Measurements from ENCODE around the gene ESYT1.

The ESYT1 gene

DNA sequence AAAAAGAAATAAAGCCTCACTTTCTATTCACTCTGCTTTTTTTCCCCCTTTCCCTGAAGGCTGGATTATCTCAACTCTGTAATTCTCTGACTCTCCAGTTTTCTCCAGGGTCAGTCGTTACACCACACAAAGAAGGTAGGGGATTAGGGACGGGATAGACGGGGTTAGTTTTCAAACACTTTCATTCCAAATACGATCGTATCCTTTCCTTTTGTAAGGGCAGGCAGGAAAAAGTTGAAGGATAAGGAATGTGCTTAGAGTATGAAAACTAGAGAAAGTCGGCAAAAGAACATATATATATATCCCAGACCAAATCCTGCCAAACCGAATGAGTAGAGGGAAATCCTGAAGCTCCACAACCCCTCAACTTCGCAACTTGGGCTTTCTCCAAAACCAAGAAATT, 581 bp upstream of the ESYT1 start:
- in situ Hi-C loops (cut with MboI; ENCODE audit: low sequenced_read_pairs) = loop anchor here (10.0 kb wide), 1 partner anchor 337 kb away; the partner anchor contains the start of gene SPRYD4

DNA sequence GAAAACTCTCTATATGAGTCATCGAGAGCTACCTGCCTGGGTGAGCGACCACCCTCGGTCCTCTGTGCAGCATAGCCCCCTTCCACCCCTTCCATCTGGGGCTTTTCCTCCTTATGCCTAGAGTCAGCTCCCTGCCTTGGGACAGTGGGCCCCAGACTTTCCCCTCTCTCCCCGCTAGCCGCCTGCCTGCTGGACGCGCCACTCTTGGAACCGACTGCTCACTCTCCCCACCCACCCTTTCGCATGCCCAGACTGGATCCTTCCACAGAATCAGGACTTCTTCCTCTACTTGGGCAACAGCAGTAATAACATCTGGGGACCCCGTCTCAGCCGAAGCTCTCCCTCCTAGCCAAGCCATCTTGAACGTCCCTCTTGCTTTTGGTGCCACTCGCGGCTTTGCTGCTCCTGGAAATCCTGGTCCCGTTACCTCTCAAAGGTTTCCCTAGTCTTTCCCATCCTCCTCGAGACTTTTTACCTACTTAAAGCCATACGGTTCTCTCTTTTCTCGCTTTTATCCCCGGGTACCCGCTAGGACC, 671 bp downstream of the ESYT1 start:
- in situ Hi-C loops (cut with MboI; ENCODE audit: low sequenced_read_pairs) = loop anchor here (10.0 kb wide), 1 partner anchor 336 kb away; the partner anchor contains the start of gene SPRYD4

DNA sequence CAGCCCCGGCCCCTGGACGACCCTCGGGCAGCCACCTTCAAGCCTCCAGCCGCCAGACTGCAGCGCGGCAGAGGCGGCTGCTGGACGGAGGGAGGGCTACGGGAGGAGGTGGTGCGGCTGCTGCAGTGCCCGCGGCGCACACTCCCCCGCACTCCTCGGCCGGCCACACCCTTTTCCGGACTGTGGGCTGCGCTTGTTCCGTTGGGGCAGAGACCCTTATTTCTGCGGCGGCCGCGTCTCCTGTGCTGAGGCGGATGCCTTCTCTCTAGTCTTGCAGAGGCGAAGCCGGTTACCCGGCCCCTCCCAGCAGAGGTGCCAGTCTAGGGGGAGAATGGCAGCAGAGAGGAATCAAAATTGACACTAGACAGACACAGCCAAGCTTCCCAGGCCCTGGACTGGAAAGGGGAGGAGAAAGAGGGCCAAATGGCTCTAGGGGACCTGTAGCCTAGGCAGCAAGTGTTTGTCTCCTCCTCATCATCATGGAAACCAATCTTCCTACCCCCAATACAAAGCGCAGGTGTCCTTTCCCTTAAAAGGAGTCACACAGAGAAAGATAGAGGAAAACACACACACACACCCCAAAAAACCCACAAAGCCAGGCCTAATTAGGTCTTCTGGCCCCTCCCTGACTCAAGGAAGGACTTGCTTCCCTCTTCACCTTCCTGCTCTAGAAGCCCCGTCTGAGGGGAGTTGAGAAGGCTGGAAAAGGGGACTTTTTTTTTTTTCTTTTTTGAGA, 1.3 kb downstream of the ESYT1 start:
- in situ Hi-C loops (cut with MboI; ENCODE audit: low sequenced_read_pairs) = loop anchor here (10.0 kb wide), 1 partner anchor 335 kb away; the partner anchor contains the start of gene SPRYD4

DNA sequence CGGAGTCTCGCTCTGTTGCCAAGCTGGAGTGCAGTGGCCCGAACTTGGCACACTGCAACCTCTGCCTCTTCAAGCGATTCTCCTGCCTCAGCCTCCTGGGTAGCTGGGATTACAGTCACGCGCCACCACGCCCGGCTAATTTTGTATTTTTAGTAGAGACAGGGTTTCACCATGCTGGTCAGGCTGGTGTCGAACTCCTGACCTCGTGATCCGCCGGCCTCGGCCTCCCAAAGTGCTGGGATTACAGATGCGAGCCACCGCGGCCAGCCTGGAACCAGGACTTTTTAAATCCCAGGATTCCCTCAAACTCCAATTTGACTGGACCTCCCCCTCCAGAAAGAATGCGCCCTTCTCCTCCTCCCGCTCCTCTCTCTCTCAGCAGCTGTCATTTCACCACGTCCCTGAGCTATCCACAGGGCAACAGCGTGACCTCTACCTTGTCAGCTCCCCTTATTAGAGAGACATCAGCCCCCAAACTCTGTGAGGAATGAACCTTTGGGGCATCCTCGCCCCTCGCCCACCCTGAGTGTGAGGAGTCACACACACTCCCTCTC, 2.0 kb downstream of the ESYT1 start:
- in situ Hi-C loops (cut with MboI; ENCODE audit: low sequenced_read_pairs) = loop anchor here (5.0 to 10.0 kb wide), 2 partner anchors 37 to 335 kb away; partner anchors contain the start of gene SPRYD4

DNA sequence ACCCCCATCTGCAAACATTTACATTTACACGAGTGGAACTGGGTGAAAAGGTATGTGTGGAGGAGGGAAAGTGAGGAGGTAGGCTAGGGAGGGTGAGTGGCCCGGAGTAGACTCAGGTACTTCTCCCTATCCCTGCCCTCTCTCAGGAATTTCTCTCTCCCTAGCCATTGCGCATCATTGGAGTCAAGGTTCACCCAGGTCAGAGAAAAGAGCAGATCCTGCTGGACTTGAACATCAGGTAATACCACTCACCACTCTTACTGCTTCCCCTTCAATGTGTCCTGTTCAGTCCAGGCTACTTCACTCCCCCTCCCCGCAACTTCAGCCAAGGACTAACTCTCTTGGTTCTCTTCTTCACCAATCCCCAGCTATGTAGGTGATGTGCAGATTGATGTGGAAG, 2.8 kb downstream of the ESYT1 start:
- in situ Hi-C loops (cut with MboI; ENCODE audit: low sequenced_read_pairs) = loop anchor here (5.0 kb wide), 1 partner anchor 36 kb away; no protein-coding TSS in a partner anchor

DNA sequence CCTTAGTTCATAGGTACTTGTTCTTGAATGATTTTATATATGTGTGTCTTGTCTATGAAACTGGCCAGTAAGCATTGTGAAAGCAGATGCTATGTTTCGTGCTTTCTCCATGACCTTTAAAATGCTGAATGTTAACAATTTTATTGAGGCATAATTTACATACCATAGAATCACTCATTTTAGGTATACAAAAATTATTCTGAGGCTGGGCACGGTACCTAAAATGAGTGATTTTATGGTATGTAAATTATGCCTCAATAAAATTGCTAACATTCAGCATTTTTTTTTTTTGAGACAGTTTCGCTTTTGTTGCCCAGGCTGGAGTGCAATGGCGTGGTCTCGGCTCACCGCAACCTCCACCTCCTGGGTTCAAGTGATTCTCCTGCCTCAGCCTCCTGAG, 6.8 kb downstream of the ESYT1 start:
- in situ Hi-C loops (cut with MboI; ENCODE audit: low sequenced_read_pairs) = loop anchor here (5.0 kb wide), 1 partner anchor 32 kb away; no protein-coding TSS in a partner anchor

DNA sequence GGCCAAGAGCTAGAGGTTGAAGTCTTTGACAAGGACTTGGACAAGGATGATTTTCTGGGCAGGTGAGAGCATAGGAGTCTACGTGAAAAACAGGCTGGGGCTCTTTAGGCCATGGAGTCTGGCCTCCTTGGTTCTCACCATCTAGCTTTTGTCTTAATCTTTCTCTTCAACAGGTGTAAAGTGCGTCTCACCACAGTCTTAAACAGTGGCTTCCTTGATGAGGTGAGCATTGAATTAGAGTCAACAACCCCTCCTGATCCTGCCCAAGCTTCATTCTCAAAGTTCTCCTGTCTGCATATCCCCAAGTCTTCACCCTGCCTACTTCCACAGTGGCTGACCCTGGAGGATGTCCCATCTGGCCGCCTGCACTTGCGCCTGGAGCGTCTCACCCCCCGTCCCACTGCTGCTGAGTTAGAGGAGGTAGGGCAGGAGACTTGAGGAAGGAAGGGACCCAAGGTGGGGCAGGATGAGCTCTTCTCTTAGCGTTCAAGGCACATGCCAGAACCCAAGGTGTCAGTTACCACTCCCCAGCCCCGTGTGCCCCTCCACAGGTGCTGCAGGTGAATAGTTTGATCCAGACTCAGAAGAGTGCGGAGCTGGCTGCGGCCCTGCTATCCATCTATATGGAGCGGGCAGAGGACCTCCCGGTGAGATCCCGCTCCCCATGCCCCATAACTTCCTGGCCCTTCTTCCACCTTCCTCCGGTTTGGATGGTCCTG, 9.9 kb downstream of the ESYT1 start:
- in situ Hi-C loops (cut with MboI; ENCODE audit: low sequenced_read_pairs) = no loop called here

DNA sequence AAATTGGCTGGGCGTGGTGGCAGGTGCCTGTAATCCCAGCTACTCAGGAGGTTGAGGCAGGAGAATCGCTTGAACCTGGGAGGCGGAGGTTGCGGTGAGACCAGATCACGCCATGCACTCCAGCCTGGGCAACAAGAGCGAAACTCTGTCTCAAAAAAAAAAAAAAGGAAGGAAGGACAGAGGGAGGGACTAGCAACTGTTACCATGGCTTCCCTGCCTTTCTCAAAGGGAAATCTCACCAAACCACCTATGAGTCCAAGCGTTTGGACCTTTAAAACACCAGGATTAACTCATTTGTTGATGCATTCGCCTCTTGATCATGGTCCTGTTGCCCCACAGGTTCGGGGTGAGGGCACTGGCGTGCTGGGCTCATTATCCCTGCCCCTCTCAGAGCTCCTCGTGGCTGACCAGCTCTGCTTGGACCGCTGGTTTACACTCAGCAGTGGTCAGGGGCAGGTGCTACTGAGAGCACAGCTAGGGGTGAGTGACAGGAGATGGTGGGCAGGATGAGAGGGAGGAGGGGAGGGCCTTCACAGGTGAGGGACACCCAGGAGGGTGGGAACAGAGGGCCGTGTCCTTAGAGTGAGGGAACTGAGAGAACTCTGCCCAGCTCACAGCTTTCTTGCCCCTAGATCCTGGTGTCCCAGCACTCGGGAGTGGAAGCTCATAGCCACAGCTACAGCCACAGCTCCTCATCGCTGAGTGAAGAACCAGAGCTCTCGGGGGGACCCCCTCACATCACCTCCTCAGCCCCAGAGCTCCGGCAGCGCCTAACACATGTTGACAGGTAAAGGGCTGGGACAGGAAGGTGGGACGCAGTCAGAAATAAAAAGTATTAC, 14.1 kb downstream of the ESYT1 start:
- in situ Hi-C loops (cut with MboI; ENCODE audit: low sequenced_read_pairs) = no loop called here

DNA sequence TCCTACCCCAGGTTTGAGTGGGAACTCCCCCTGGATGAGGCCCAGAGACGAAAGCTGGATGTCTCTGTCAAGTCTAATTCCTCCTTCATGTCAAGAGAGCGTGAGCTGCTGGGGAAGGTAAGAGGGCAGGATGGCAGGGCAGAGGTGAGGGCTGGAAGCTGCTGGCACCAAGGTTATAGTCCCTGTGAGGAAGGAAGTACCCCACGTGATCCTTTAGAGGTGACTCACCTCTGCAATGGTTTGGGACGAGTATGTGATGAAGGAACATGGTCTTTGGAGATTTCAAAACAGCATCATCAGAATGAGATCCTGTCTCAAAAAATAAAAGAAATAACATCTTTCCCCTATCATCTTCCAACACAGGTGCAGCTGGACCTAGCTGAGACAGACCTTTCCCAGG, 15.2 kb downstream of the ESYT1 start:
- in situ Hi-C loops (cut with MboI; ENCODE audit: low sequenced_read_pairs) = no loop called here

DNA sequence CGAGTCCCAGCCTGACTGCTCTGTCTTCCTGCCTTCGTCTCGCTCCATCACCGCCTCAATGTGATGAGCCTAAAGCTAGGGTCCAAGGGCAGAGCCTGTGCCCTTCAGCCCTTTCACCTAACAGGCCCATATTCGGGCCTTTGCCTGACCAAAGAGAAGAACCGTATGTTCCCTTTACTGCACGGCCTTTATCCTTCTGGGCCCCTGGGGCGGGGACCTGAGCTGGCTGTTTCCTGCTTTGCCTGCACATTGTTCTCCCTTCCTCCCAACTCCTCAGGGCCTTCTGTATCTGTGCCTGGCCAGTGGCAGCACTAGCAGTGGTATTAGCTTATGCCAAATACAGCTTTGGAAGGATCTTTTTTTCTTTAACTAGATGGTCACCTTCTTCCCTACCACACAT, 15.8 kb downstream of the ESYT1 start:
- in situ Hi-C loops (cut with MboI; ENCODE audit: low sequenced_read_pairs) = no loop called here

DNA sequence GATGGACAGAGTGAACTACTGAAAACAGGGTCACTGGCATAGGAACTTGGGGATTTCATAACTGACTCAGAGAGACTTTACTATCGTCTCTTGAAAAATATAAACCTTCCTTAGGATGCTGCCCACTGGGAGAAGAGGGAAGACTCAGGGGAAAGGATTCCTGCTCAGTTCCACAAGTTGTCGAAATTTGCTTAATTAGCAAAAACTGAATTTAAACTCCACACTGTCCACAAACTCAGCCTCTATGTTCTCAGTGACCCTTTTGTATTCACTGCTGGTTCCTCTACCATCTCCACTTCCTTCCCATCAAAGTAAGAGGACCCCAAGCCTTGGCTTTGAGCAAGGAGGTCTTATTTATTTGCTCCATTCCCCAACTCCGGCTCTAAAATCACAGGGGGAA, 17.1 kb downstream of the ESYT1 start:
- in situ Hi-C loops (cut with MboI; ENCODE audit: low sequenced_read_pairs) = no loop called here

DNA sequence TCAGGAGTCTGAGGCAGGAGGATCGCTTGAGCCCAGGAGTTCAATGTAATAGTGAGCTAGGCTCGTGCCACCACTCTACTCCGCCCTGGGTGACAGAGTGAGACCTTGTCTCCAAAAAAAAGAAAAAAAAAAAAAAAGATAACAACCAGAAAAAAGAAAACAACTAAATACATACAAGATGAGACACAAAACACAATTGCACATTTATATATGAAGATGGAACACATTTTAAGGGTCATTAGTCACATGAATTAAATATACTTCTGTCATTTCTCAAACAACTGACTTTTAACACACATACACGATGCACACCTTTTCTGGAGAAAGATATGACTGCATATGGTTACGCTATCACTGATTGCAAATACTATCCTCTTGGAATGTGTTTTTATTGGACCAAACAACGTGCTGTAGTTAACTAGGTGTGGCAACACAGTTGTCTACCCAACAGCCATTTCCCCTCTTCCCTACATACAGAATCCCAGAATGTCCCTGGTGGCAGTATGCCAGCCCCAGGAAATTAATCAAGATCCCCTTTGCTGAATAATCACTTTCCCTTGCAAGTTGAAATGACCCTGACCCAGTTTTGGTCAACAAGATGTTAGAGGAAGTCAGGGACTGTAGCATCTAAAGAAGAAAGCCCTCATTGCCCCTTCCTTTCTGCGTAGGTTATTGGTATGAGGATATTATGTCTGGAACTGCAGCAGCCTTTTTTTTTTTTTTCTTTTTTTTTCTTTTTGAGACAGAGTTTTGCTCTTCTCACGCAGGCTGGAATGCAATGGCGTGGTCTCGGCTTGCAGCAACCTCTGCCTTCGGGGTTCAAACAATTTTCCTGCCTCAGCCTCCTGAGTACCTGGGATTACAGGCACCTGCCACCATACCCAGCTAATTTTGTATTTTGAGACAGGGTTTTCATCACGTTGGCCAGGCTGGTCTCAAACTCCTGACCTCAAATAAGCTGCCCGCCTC, 18.7 kb downstream of the ESYT1 start:
- in situ Hi-C loops (cut with MboI; ENCODE audit: low sequenced_read_pairs) = no loop called here

DNA sequence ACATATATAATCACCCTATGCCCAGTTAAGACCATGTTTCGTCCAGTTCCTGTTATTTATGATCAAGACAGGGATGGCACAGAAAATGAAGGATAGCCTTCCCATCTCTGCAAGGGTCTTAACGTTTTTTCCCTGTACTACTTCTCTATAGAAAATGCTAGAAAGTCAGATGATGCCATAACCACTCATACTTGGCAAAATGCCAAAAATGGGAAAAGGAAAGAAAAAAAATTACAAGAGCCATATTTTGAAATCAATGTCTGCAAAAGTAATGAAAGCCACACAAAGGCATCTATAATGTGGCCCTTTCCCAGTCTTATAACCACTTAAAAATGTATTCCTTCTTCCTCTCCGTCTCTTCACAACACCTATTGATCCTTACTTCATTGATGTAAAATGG, 22.5 kb downstream of the ESYT1 start:
- in situ Hi-C loops (cut with MboI; ENCODE audit: low sequenced_read_pairs) = no loop called here

DNA sequence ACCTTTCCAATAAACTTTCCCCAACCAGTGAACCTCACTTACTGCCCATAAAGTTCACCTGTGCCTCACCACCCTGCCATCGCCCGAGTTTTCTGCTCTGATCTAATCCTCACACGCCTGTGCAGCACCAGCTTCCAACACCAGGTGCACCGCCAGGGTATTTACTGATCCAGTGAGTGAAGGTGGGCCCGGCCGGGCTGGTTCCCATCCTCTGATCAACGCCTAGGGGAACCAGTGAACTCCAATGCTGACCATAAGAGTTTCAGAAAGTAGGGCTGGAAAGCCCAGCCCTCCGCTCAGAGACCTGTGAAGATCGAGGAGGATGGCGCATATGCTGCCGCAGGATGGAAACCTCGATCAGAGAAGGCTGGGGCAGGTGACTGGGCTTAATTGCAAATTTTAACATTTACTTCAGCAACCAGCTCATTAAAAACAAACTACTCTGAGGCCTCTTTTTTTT, 23.6 kb downstream of the ESYT1 start:
- in situ Hi-C loops (cut with MboI; ENCODE audit: low sequenced_read_pairs) = no loop called here

DNA sequence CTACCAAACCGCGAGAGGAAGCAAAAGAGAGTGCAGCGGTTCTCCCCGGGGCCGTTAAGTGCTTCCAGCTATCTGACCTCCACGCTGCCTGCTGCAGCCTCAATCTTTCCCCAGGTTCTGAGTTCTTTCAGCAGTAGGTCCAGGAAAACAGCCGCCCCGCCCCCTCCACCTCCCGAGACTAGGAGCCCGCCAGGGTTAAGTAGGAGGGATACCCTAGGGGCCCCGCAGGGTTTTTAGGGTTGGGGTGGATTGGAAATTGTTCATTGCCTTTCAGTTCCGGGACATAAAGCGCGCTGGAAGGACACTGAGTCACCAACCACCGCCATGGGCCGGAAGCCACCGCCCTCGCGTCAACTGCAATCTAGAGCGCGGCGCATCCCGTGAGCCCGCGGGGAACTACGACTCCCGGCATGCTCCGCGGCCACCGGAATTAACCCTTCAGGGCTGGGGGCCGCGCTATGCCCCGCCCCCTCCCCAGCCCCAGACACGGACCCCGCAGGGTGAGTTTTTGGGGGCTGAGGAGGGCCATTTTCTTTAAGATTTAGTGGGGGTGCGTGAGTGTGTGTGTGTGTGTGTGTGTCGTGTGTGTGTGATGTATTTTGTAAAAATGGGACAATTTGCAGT, 24.2 kb downstream of the ESYT1 start, which contains the start of gene MYL6B:
Gene MYL6B (plus strand): TSS at position 456 of the 624 bp plus-strand sequence. CDS start 1,332 bp downstream, outside the sequence.
- in situ Hi-C loops (cut with MboI; ENCODE audit: low sequenced_read_pairs) = no loop called here

DNA sequence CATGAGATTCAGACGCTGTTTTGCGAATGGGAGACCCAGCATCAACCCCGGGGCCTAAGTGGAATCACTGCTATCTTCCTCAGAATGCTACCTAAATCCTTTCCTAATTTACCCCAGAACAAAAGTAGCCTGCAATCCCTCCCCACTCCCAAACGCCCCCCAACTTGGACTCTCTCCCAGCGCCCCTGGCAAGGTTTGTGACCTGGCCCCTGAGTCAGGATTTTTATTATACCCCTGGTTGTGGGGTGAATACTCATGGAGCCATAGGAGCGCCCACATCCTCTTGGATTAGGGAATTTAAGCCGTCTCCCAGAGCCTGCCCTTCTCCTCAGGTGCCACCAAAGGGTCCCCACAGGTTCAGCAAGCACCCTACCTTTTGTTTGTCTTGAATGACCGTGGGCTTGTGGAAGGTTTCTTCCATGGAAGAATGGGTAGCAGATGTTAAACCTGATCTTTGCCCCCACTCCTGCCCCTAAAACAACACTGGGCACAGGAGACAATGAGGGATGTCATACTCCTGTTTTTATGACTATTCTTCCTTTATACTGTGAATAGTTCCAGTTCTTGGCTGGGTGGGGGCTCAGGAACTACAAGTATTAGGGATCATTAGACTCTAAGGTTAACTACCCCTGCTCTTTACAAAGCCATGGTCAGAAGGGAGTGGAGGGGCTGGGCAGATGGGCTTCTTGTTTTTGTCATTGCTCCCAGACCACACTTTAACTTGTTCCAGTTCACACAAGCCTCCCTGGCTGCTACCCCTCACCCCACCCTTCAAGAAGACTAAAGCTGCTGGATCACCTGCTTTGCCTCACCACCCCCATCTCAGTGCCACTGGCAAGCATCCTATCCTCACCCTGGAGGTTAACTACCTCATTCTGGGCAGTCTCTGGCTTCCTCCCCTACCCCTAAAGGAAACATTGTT, 24.9 kb downstream of the ESYT1 start:
- in situ Hi-C loops (cut with MboI; ENCODE audit: low sequenced_read_pairs) = no loop called here

DNA sequence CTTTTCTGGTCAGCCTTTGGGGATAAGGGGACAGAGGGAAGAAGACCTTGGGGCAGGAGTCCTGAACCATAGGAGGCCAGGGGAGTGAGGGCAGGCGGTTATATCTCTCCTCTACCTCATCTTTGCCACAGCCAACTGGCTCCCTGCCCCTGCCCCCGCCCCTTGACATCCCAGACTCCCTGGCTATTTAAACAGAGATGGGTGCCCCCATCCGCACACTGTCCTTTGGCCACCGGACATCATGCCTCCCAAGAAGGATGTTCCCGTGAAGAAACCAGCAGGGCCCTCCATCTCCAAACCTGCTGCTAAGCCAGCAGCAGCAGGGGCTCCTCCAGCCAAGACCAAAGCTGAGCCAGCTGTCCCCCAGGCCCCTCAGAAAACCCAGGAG, 25.6 kb downstream of the ESYT1 start:
- in situ Hi-C loops (cut with MboI; ENCODE audit: low sequenced_read_pairs) = no loop called here

Data from HL-60/S4 (cell line).